Activated T-cell treated with anti-CD3 and anti-CD28 coated beads, Interleukin-2, amount 50 U/mL, for 4 hours (primary cell): ENCODE data around the gene TAS2R39. TPM values are rescaled to one million over a fixed set of nuclear protein-coding genes. Genes with fewer than 3 reads are reported as not detected.
"Not testable (repeated sequence)": the region's sequence is repeated elsewhere in the genome, so short reads cannot be mapped to it uniquely, and the experiment has no call there.

Experiments used
- ATAC-seq, 2 donors: fragments of 200-7000 bp; cut with Tn5 transposase; one replicate each; pipeline ENCODE4 v1.10.0; 2021
- DNase-seq: peaks from one replicate; pipeline ENCODE4 v3.0.0-alpha.2; 2020
- H3K27me3 Mint-ChIP-seq: one replicate; pipeline ENCODE4 v1.8.0; 2021; ENCODE audit warnings: low read depth, mixed read lengths
- H3K36me3 Mint-ChIP-seq: one replicate; pipeline ENCODE4 v1.8.0; 2022; ENCODE audit warnings: mixed read lengths; ENCODE audit not compliant: insufficient read depth
- H3K4me1 Mint-ChIP-seq: one replicate; pipeline ENCODE4 v1.8.0; 2021; ENCODE audit warnings: low read depth, mixed read lengths
- H3K4me3 Mint-ChIP-seq: one replicate; pipeline ENCODE4 v1.8.0; 2021; ENCODE audit warnings: mild to moderate bottlenecking, moderate library complexity, mixed read lengths
- H3K9me3 Mint-ChIP-seq: one replicate; pipeline ENCODE4 v1.8.0; 2021; ENCODE audit warnings: mixed read lengths
- total RNA-seq, 3 donors: library from RNA; stranded (reverse); gene quantifications; one replicate each; pipeline ENCODE4 v1.2.1, GENCODE V29; 2021

TAS2R39 gene
- not detected for total RNA-seq

DNA sequence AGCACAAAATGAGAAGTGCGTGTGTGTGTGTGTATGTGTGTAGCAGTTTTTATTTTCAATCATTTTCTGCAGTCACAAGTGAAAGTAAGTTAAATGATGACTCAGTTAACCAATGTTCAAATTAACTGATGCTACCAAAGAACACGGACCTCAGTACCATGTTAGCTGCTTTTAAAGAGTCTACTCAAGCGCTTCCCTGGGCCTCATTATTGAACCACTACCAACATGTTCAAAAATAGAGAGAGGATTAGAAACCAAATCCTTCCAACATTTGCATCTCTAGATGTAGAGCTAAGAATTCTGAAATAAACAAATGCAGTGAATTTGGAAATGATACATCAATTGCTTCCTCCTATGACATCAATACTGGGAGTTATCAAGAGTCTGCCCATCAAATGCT lies at the start of gene TAS2R39:
TAS2R39 (plus strand) TSS at position 396 of the 400 bp plus-strand sequence; CDS start at position 396, 0 bp downstream.
- no peaks in the 10 kb centered on the region for H3K4me1 Mint-ChIP-seq
- H3K27me3 Mint-ChIP-seq: peaks cover 25% of the 10 kb centered on the region
- no peak within 1 kb of the TSS for H3K4me3 Mint-ChIP-seq
- DNase-seq: no peak
- ATAC-seq: no peak
- H3K9me3 Mint-ChIP-seq: peaks cover 19% of the 10 kb centered on the region
- no peaks in the 10 kb centered on the region for H3K36me3 Mint-ChIP-seq

DNA sequence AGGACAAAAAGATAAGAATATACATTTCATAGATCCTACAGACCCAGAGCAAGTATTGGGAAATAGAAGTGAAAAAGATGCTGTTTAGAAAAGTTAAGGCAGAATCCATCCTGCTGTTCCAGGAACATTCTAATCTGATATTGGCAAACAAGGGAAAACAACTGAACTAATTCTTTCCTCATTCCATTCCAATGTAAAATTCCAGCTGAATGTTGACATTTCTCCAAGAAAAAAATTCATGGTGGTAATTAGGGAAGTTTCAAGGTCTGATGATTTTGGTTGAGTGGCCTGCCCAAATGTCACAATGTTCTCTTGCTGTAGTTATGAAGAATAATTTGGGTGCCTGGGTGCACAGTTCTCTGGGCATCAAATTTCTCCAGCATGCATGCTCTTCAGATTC lies 36.1 kb upstream of the TAS2R39 start:
- H3K27me3 Mint-ChIP-seq: peaks cover 12% of the 10 kb centered on the region
- H3K4me1 Mint-ChIP-seq: no peaks in the 10 kb centered on the region
- ATAC-seq (no peak), DNase-seq (no peak)
- H3K9me3 Mint-ChIP-seq: peaks cover 8% of the 10 kb centered on the region
- no peaks in the 10 kb centered on the region for H3K36me3 Mint-ChIP-seq
- no peak overlapping the region for H3K4me3 Mint-ChIP-seq

DNA sequence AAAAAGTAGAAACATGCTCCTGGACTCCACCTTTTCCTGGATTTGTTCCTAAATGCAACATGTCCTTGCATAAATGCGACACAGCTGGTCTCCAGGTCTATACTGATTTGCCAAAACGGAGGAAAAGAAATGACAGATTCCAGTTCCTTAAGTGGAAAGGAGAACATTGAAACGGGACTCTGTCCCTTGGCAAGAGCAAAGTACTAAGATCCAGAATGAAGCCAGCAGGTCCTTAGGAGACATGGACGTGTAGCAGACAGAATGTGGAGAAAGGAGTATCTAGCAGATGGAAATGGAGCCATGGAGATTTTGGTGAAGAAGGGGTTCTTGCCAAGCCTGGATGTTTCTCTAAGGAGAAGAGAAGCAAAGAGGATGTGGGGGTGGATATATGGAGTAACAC lies 35.2 kb upstream of the TAS2R39 start:
- no peaks in the 10 kb centered on the region for H3K36me3 Mint-ChIP-seq
- peaks cover 8% of the 10 kb centered on the region for H3K9me3 Mint-ChIP-seq
- no peak overlapping the region for H3K4me3 Mint-ChIP-seq

DNA sequence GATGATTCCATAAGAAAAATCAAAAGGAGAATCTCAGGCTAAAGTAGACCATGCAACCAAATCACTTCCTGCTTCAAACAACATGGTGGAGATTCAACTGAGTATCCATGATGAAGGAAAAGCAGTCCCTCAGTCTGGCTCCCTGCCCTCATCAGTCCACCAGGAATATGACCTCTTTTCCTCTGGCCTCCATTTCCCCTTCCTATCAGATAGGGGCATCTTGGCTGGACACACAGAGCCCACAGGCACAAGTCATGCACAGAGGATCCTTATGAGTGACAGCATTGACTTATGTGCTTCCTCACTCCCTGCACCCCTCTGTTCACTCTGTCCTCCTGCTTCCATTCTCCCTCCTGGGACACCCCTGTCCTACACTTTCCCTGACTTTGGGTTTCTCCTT lies 34.6 kb upstream of the TAS2R39 start:
- ATAC-seq (no peak), DNase-seq (no peak)
- Mint-ChIP-seq H3K27me3 (peaks cover 9% of the 10 kb centered on the region), H3K4me3 (no peak overlapping the region), H3K36me3 (no peaks in the 10 kb centered on the region), H3K9me3 (peaks cover 8% of the 10 kb centered on the region), H3K4me1 (no peaks in the 10 kb centered on the region)

More for the DNA sequence above, 35.2 kb upstream of the TAS2R39 start:
- Mint-ChIP-seq H3K27me3 (peaks cover 12% of the 10 kb centered on the region), H3K4me1 (no peaks in the 10 kb centered on the region)
- DNase-seq (no peak), ATAC-seq (no peak)

DNA sequence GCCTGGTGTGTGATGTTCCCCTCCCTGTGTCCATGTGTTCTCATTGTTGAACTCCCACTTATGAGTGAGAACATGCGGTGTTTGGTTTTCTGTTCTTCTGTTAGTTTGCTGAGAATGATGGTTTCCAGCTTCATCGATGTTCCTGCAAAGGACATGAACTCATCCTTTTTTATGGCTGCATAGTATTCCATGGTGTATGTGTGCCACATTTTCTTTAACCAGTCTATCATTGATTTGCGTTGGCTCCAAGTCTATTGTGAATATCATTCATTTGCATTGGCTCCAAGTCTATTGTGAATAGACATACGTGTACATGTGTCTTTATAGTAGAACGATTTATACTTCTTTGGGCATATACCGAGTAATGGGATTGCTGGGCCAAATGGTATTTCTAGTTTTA lies 32.5 kb upstream of the TAS2R39 start:
- not testable (repeated sequence) for H3K27me3 Mint-ChIP-seq, ATAC-seq, H3K9me3 Mint-ChIP-seq, H3K36me3 Mint-ChIP-seq, DNase-seq, H3K4me1 Mint-ChIP-seq, H3K4me3 Mint-ChIP-seq

DNA sequence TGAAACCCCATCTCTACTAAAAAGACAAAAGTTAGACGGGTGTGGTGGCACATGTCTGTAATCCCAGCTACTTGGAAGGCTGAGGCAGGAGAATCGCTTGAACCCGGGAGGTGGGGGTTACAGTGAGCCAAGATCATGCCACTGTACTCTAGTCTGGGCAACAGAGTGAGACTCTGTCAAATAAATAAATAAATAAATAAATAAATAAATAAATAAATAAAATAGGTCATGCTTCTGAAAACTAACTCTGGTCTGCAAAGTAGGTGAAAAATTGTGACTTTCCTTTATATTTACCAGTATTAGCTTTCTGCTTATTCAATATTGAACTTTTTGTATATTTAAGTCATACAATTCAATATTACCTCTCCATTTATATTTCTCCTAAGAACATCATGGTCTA lies 24.6 kb upstream of the TAS2R39 start:
- ATAC-seq, H3K36me3 Mint-ChIP-seq, H3K27me3 Mint-ChIP-seq, H3K9me3 Mint-ChIP-seq, DNase-seq, H3K4me1 Mint-ChIP-seq, H3K4me3 Mint-ChIP-seq: not testable (repeated sequence)

DNA sequence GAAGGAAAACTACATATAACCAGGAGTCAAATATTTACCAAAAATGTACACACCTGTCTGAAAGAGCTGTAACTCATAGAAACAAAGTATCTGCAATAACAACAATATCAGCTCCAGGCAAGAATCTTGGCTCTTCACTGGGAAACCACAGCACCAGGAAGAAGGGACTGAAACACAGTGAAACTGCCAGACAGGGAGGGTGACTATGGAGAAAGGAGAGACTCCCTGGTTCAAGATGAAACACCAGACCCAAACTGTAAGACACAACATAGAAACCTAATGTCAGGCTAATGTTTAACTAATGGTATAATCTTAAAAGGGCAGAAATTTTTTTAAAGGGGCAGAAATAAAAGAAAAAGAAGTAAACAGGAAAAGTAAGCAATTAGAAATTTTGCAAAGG lies 11.5 kb upstream of the TAS2R39 start:
- Mint-ChIP-seq H3K9me3 (peaks cover 4% of the 10 kb centered on the region), H3K36me3 (no peaks in the 10 kb centered on the region), H3K4me3 (no peak overlapping the region), H3K27me3 (peaks cover 6% of the 10 kb centered on the region), H3K4me1 (no peaks in the 10 kb centered on the region)
- DNase-seq (no peak), ATAC-seq (no peak)

DNA sequence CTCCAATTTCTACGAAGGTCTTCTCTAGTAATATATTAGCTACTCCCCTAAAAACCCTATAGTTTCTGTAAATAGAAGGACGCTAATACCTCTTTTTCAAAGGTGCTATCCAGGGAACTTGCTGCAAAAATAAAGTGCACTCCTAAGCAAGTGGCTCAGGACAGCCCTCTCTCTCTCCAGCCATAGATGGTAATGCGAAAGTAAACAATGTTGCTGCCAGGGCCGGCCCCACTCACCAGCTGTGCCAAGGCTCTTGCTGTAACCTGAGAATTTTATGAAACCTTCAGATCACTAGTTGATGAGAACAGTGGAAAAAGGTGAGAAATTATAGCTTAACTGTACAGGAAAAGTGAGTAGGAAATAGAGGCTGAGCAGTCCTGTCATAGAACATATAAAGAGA lies 10.9 kb upstream of the TAS2R39 start:
- Mint-ChIP-seq H3K36me3 (no peaks in the 10 kb centered on the region), H3K27me3 (peaks cover 6% of the 10 kb centered on the region), H3K4me1 (no peaks in the 10 kb centered on the region), H3K9me3 (peaks cover 7% of the 10 kb centered on the region), H3K4me3 (no peak overlapping the region)
- ATAC-seq (no peak), DNase-seq (no peak)

DNA sequence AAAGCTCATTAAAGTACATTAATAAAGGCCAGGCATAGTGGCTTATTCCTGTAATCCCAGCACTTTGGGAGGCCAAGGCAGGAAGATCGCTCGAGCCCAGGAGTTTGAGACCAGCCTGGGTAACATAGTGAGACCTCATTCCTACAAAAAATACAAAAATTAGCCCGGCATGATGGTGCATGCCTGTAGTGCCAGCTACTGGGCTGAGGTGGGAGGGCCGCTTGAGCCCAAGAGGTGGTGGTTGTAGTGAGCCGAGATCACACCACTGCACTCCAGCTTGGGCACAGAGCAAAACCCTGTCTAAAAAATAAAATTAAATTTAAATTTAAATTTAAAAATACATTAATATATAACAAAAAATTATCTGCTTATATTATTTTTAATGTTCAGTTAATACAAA lies 7.1 kb upstream of the TAS2R39 start:
- peaks cover 2% of the 10 kb centered on the region for H3K27me3 Mint-ChIP-seq
- no peak overlapping the region for H3K4me3 Mint-ChIP-seq
- H3K9me3 Mint-ChIP-seq: peaks cover 29% of the 10 kb centered on the region
- DNase-seq (no peak), ATAC-seq (no peak)
- no peaks in the 10 kb centered on the region for H3K4me1 Mint-ChIP-seq
- H3K36me3 Mint-ChIP-seq: no peaks in the 10 kb centered on the region

DNA sequence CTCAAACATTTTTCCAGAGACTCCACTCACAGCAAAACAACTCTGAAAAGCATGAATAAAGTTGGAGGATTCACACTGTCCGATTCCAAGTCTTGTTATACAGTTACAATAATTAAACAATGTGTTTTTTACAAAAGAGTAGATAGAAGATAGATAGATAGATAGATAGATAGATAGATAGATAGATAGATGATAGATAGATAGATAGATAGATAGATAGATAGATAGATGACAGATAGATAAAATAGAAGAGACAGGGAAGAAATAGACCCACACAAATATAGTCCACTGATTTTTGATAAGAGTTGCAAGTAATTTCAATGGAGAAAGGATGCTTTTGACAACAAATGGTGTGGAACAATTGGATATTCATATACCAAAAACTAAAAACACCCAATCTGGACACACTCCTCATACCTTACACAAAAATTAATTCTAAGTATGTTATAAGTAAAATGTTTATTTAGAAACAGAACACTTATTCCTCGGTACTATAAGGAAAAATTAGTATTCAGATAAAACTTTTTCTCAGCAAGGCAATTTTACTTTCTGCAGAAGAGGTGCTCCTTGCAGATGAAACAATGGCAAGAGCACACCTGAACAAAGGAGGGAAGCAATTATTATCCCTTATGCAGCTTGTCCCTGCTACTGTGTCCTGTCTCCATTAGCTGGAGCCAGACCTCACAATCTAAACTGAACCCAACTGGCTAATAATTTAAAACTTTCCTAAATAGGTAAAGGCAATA lies 5.7 kb upstream of the TAS2R39 start:
- Mint-ChIP-seq H3K4me3 (no peak overlapping the region), H3K36me3 (no peaks in the 10 kb centered on the region), H3K4me1 (no peaks in the 10 kb centered on the region), H3K9me3 (peaks cover 31% of the 10 kb centered on the region), H3K27me3 (peaks cover 9% of the 10 kb centered on the region)
- DNase-seq: no peak
- no peak for ATAC-seq

DNA sequence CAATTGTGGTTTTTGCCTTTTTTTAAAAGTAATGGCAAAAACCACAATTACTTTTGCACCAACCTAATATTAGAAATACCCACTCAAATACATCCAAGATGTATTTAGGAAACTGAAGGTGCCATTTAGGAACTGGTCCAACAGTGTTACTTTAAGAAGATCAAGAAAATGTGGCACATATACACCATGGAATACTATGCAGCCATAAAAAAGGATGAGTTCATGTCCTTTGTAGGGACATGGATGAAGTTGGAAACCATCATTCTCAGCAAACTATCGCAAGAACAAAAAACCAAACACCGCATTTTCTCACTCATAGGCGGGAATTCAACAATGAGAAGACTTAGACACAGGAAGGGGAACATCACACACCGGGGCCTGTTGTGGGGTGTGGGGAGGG lies 2.4 kb upstream of the TAS2R39 start:
- not testable (repeated sequence) for DNase-seq, H3K4me3 Mint-ChIP-seq, H3K4me1 Mint-ChIP-seq, H3K36me3 Mint-ChIP-seq, ATAC-seq
- Mint-ChIP-seq H3K9me3 (peaks cover 28% of the 10 kb centered on the region), H3K27me3 (peaks cover 21% of the 10 kb centered on the region)

DNA sequence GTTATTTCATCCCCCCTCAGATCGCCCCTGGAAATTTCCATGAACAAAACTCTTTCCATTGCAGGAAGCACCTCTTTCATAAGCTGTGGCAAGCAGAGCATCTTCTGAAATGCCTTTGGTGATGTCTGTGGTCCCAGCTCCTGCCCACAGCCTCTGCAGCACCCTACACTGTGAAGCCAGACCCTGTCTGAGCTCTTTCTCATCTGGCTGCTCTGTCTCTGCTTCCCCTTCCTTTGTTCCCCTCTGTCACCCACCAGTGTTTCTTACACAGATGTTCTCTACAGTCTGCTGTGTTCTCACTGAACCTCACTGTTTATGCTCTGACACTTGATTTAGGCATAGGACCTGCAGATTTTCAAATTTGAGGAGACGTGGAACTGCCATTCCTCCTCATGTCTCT lies 1.9 kb upstream of the TAS2R39 start:
- H3K36me3 Mint-ChIP-seq: no peaks in the 10 kb centered on the region
- peaks cover 21% of the 10 kb centered on the region for H3K27me3 Mint-ChIP-seq
- no peak overlapping the region for H3K4me3 Mint-ChIP-seq
- no peaks in the 10 kb centered on the region for H3K4me1 Mint-ChIP-seq
- DNase-seq: no peak
- H3K9me3 Mint-ChIP-seq: peaks cover 28% of the 10 kb centered on the region
- no peak for ATAC-seq

DNA sequence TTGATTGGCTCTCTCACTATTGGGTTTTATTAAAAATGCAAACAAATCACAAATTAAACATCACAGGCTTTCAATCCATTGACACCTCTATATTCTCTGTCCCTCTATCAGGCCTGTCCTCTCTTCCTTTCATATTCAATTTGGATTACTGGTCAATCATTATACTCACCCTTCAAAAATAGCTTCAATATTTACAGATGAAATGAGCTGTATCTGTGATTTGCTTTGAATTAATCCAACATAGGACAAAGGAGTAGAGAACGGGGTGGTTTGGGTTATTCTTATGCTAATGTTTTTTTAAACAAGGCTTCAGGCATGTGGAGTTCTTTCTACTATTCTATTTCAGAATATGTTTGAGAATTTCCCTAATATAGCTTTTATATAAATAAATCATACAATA lies 2.3 kb downstream of the TAS2R39 start:
- Mint-ChIP-seq H3K9me3 (peaks cover 3% of the 10 kb centered on the region), H3K4me3 (no peak overlapping the region), H3K4me1 (no peaks in the 10 kb centered on the region), H3K36me3 (no peaks in the 10 kb centered on the region), H3K27me3 (peaks cover 23% of the 10 kb centered on the region)
- ATAC-seq: no peak
- DNase-seq: no peak

DNA sequence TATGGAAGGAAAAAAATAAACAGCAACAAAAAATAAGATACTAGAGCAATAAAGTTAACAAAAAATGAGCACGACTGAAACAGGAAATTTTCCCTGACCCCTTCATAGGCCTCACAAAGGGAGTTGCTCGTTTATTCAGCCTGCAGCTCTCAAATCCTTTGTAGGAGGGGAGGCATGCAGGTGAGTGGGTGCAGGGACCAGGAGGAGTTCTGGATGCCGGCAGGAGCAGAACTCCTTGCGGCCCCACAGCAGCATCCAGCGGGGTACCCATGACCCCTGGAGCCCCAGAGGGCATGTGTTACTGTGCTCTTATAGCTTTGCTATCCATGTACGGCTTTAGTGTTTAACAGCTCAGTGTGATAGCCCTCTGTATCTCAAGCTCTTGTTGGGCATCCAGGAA lies 5.8 kb downstream of the TAS2R39 start:
- Mint-ChIP-seq H3K4me1 (no peaks in the 10 kb centered on the region), H3K36me3 (no peaks in the 10 kb centered on the region), H3K9me3 (no peaks in the 10 kb centered on the region), H3K4me3 (no peak overlapping the region), H3K27me3 (peaks cover 14% of the 10 kb centered on the region)
- DNase-seq: no peak
- ATAC-seq: no peak

DNA sequence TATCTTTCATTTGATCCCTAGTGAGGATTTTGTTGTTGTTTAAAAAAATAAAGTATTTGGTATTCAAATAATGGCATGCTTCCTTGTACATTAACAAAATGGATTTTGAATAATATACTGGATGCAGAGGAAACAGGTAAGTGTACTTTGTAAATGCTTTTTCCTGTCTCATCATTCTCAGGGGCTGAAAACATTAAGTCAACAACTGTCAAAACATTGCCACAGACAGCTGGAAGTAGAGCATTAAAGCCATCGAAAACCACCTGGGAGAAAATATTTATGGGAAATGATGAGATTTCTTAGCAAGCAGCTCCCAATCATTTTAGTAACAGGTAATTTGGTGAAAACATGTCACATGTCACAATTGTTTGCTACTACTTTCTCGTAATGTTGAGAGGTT lies 10.7 kb downstream of the TAS2R39 start:
- H3K36me3 Mint-ChIP-seq: no peaks in the 10 kb centered on the region
- no peaks in the 10 kb centered on the region for H3K4me1 Mint-ChIP-seq
- DNase-seq: no peak
- peaks cover 19% of the 10 kb centered on the region for H3K27me3 Mint-ChIP-seq
- no peaks in the 10 kb centered on the region for H3K9me3 Mint-ChIP-seq
- no peak for ATAC-seq
- no peak overlapping the region for H3K4me3 Mint-ChIP-seq
